Measurements from ENCODE around the gene MAP2K1. TPM values are rescaled to one million over a fixed set of nuclear protein-coding genes. Genes with fewer than 3 reads are reported as not detected.
A peak's percentile ranks its signal among the peaks of the same experiment; 100 is the strongest.

Gene MAP2K1
- total and polyA plus RNA-seq, 9 of the 15 experiments (the other 6 are each of a cell fraction or from before 2014, with no cell fraction given), result 7.5 to 58.3 (median 30.0) TPM

DNA sequence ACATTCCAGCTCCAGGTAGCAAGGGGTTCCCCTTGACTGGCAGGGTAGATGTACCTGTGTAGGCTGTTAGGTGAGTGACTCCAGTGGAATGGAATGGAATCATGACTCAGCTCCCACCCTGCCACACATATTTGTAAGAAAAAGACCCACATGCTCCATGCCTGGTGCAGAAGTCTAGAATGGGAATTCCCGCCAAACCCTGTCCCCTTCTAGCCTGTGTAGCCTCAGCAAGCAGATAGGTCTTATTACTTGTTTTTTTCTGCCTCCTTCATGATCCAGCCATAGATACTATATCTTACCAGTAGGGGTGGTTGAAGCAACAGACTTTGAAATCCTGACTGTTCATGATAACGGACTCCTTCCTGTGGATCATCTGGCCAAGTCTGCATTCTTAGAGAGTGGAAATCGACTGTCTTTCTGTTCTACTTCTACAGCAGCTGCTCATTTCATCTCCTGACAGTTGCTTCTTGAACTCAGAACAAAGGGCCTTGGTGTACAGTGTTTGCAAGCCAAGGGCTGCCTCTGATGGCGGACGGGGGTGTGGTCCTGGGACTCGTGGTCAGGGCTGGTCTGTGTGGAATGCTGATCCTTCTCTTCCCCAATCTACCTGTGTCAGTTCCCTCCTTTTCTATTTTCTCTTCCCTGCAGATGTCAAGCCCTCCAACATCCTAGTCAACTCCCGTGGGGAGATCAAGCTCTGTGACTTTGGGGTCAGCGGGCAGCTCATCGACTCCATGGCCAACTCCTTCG, 94.6 kb downstream of the MAP2K1 start (continued):
- TF ChIP-seq, protein P1, sequence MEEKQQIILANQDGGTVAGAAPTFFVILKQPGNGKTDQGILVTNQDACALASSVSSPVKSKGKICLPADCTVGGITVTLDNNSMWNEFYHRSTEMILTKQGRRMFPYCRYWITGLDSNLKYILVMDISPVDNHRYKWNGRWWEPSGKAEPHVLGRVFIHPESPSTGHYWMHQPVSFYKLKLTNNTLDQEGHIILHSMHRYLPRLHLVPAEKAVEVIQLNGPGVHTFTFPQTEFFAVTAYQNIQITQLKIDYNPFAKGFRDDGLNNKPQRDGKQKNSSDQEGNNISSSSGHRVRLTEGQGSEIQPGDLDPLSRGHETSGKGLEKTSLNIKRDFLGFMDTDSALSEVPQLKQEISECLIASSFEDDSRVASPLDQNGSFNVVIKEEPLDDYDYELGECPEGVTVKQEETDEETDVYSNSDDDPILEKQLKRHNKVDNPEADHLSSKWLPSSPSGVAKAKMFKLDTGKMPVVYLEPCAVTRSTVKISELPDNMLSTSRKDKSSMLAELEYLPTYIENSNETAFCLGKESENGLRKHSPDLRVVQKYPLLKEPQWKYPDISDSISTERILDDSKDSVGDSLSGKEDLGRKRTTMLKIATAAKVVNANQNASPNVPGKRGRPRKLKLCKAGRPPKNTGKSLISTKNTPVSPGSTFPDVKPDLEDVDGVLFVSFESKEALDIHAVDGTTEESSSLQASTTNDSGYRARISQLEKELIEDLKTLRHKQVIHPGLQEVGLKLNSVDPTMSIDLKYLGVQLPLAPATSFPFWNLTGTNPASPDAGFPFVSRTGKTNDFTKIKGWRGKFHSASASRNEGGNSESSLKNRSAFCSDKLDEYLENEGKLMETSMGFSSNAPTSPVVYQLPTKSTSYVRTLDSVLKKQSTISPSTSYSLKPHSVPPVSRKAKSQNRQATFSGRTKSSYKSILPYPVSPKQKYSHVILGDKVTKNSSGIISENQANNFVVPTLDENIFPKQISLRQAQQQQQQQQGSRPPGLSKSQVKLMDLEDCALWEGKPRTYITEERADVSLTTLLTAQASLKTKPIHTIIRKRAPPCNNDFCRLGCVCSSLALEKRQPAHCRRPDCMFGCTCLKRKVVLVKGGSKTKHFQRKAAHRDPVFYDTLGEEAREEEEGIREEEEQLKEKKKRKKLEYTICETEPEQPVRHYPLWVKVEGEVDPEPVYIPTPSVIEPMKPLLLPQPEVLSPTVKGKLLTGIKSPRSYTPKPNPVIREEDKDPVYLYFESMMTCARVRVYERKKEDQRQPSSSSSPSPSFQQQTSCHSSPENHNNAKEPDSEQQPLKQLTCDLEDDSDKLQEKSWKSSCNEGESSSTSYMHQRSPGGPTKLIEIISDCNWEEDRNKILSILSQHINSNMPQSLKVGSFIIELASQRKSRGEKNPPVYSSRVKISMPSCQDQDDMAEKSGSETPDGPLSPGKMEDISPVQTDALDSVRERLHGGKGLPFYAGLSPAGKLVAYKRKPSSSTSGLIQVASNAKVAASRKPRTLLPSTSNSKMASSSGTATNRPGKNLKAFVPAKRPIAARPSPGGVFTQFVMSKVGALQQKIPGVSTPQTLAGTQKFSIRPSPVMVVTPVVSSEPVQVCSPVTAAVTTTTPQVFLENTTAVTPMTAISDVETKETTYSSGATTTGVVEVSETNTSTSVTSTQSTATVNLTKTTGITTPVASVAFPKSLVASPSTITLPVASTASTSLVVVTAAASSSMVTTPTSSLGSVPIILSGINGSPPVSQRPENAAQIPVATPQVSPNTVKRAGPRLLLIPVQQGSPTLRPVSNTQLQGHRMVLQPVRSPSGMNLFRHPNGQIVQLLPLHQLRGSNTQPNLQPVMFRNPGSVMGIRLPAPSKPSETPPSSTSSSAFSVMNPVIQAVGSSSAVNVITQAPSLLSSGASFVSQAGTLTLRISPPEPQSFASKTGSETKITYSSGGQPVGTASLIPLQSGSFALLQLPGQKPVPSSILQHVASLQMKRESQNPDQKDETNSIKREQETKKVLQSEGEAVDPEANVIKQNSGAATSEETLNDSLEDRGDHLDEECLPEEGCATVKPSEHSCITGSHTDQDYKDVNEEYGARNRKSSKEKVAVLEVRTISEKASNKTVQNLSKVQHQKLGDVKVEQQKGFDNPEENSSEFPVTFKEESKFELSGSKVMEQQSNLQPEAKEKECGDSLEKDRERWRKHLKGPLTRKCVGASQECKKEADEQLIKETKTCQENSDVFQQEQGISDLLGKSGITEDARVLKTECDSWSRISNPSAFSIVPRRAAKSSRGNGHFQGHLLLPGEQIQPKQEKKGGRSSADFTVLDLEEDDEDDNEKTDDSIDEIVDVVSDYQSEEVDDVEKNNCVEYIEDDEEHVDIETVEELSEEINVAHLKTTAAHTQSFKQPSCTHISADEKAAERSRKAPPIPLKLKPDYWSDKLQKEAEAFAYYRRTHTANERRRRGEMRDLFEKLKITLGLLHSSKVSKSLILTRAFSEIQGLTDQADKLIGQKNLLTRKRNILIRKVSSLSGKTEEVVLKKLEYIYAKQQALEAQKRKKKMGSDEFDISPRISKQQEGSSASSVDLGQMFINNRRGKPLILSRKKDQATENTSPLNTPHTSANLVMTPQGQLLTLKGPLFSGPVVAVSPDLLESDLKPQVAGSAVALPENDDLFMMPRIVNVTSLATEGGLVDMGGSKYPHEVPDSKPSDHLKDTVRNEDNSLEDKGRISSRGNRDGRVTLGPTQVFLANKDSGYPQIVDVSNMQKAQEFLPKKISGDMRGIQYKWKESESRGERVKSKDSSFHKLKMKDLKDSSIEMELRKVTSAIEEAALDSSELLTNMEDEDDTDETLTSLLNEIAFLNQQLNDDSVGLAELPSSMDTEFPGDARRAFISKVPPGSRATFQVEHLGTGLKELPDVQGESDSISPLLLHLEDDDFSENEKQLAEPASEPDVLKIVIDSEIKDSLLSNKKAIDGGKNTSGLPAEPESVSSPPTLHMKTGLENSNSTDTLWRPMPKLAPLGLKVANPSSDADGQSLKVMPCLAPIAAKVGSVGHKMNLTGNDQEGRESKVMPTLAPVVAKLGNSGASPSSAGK (IDR thresholded peaks at IDR 0.05), result peak; percentile 14; the same call in 1 of the 2 replicates
- peak; percentile 70; the same call in 1 of the 2 replicates for TF ChIP-seq CC2D1A (IDR thresholded peaks at IDR 0.05)
- peak; percentile 36; the same call in 1 of the 2 replicates for TF ChIP-seq KLF16 (IDR thresholded peaks at IDR 0.05)
- TF ChIP-seq E2F6 (IDR thresholded peaks at IDR 0.05; ENCODE audit: borderline replicate concordance in 1 of 2, extremely low read depth in 1 of 2, insufficient read depth in 1 of 2, insufficient read length in 1 of 2, low read depth in 1 of 2, low read length in 1 of 2, poor library complexity in 1 of 2, severe bottlenecking in 1 of 2), result peak in 1 of 2 experiments; percentile 59
- TF ChIP-seq CBFA2T3 (IDR thresholded peaks at IDR 0.05), result peak; percentile 93
- no peak for TF ChIP-seq MAZ (CRISPR knock-in tag; conservative IDR thresholded peaks at IDR 0.05 in 1 of 2, IDR thresholded peaks at IDR 0.05 in 1 of 2)
- TF ChIP-seq KDM1A (IDR thresholded peaks at IDR 0.05), result peak; percentile 20 to 29; a peak in 2 of 4 replicates
- TF ChIP-seq PML (IDR thresholded peaks at IDR 0.05; ENCODE audit: low read length), result peak; percentile 37; the same call in 1 of the 2 replicates
- TF ChIP-seq ZNF3 (CRISPR knock-in tag; IDR thresholded peaks at IDR 0.05), result no peak
- peak; percentile 66; the same call in 1 of the 2 replicates for TF ChIP-seq POLR2AphosphoS5 (IDR thresholded peaks at IDR 0.05; ENCODE audit: control insufficient read depth, insufficient read depth, low read depth, low read length)
- TF ChIP-seq NCOA1 (IDR thresholded peaks at IDR 0.05; ENCODE audit: low read depth), result peak; percentile 42; the same call in 1 of the 2 replicates
- TF ChIP-seq DPF2 (IDR thresholded peaks at IDR 0.05), result peak; percentile 88
- TF ChIP-seq BCOR (IDR thresholded peaks at IDR 0.05), result 0 out of 2 replicates have a peak, but pooled peaks have one; percentile 19
- no peak for TF ChIP-seq MCM7 (IDR thresholded peaks at IDR 0.05)
- TF ChIP-seq GATA2 (CRISPR knock-in tag; IDR thresholded peaks at IDR 0.05), result peak; percentile 82
- TF ChIP-seq ZBTB1 (CRISPR knock-in tag; IDR thresholded peaks at IDR 0.05; ENCODE audit: borderline replicate concordance, low read depth), result no peak
